Smooth muscle cell (in vitro differentiated cells): ENCODE measurements around the gene XIRP2. TPM values are rescaled to one million over a fixed set of nuclear protein-coding genes. Genes with fewer than 3 reads are reported as not detected.

Experiments used
- DNase-seq: peaks from one replicate; lab custom pipeline; 2025; ENCODE audit not compliant: unreplicated experiment; lab: John Stamatoyannopoulos, UW
- H2AFZ ChIP-seq: fragments of 200-600 bp; sonication (generic); 2 replicates; pipeline ENCODE4 v1.6.0; 2016; ENCODE audit warnings: antibody characterized with exemption, low read depth, mild to moderate bottlenecking
- H3F3A ChIP-seq: fragments of 200-600 bp; sonication (generic); 2 replicates; pipeline ENCODE4 v1.6.0; 2017; ENCODE audit warnings: antibody characterized with exemption, low read depth
- H3K27ac ChIP-seq: fragments of 200-600 bp; sonication (generic); 2 replicates; pipeline ENCODE4 v1.5.1; 2016; ENCODE audit warnings: low read depth, mild to moderate bottlenecking
- H3K27me3 ChIP-seq: fragments of 200-600 bp; sonication (generic); 2 replicates; pipeline ENCODE4 v1.6.1; 2016; ENCODE audit warnings: low read depth, mild to moderate bottlenecking
- H3K36me3 ChIP-seq: fragments of 200-600 bp; sonication (generic); 2 replicates; pipeline ENCODE4 v1.5.1; 2016; ENCODE audit warnings: low read depth
- H3K4me1 ChIP-seq: fragments of 200-600 bp; sonication (generic); 2 replicates; pipeline ENCODE4 v1.5.1; 2016; ENCODE audit warnings: low read depth
- H3K4me2 ChIP-seq: fragments of 200-600 bp; sonication (generic); 2 replicates; pipeline ENCODE4 v1.6.0; 2016; ENCODE audit warnings: mild to moderate bottlenecking
- H3K4me3 ChIP-seq: fragments of 200-600 bp; sonication (generic); 2 replicates; pipeline ENCODE4 v1.5.1; 2016; ENCODE audit warnings: mild to moderate bottlenecking
- H3K79me2 ChIP-seq: fragments of 200-600 bp; sonication (generic); 2 replicates; pipeline ENCODE4 v1.6.0; 2016; ENCODE audit warnings: low read depth, mild to moderate bottlenecking
- H3K9ac ChIP-seq: fragments of 200-600 bp; sonication (generic); 2 replicates; pipeline ENCODE4 v1.6.0; 2016; ENCODE audit warnings: low read depth
- H3K9me3 ChIP-seq: fragments of 200-600 bp; sonication (generic); replicated peaks from 2 replicates; pipeline ENCODE4 v1.5.1; 2016; ENCODE audit warnings: low read depth
- H4K20me1 ChIP-seq: fragments of 200-600 bp; sonication (generic); 2 replicates; pipeline ENCODE4 v1.6.0; 2016; ENCODE audit warnings: low read depth
- CTCF ChIP-seq: fragments of 200-600 bp; sonication (generic); IDR thresholded peaks from 2 replicates; pipeline ENCODE4 v1.5.1; 2017; ENCODE audit warnings: borderline replicate concordance, mild to moderate bottlenecking, antibody characterized with exemption; ENCODE audit not compliant: insufficient read depth, poor library complexity, severe bottlenecking
- WGBS: methylation state at CpG from one replicate; pipeline ENCODE4 v1.1.7; 2016; ENCODE audit warnings: low lambda C conversion rate; 5-methylcytosine and 5-hydroxymethylcytosine counted together
- polyA plus RNA-seq: library from polyadenylated mRNA; unstranded; fragments of >200 nt; fragmentation: Nextera tagmentation; extraction: Ambion mirVana; gene quantifications from 2 replicates; pipeline ENCODE4 v1.2.1, GENCODE V29; 2016
- total RNA-seq: library from RNA; depleted of rRNA; stranded (reverse); fragments of >200 nt; gene quantifications from 2 replicates; pipeline ENCODE4 v1.2.3, GENCODE V29; 2014

Gene XIRP2
- total and polyA plus RNA-seq, 2 experiments from 2014 or later: not detected

GRCh38 chr2:166994588-166995336, 106.5 kb downstream of the XIRP2 start:
- no peaks in the 10 kb centered on the region for H4K20me1 ChIP-seq

GRCh38 chr2:166996465-166996864, 108.2 kb downstream of the XIRP2 start:
- 82% methylated on average over 5 of the region's 5 CpGs for WGBS
- Histone ChIP-seq H3K79me2 (no peaks in the 10 kb centered on the region), H3K9me3 (no peaks in the 10 kb centered on the region), H3K4me1 (no peaks in the 10 kb centered on the region), H3F3A (no peaks in the 10 kb centered on the region), H3K27me3 (no peaks in the 10 kb centered on the region), H4K20me1 (no peaks in the 10 kb centered on the region), H3K4me2 (no peak overlapping the region), H3K36me3 (no peaks in the 10 kb centered on the region), H3K27ac (no peak overlapping the region), H2AFZ (no peak overlapping the region), H3K4me3 (no peak overlapping the region), H3K9ac (no peak overlapping the region)
- no peak for DNase-seq
- TF ChIP-seq CTCF: no peak

More at GRCh38 chr2:166994588-166995336, 106.5 kb downstream of the XIRP2 start:
- no peak overlapping the region for H3K4me2 ChIP-seq
- H3K9me3 ChIP-seq: no peaks in the 10 kb centered on the region
- no peak overlapping the region for H3K4me3 ChIP-seq
- H3K27ac ChIP-seq: no peak overlapping the region
- TF ChIP-seq CTCF: no peak
- no peaks in the 10 kb centered on the region for H3K36me3 ChIP-seq
- H3K4me1 ChIP-seq: no peaks in the 10 kb centered on the region
- H3K79me2 ChIP-seq: no peaks in the 10 kb centered on the region
- WGBS: 91% methylated on average over 12 of the region's 12 CpGs
- H2AFZ ChIP-seq: no peak overlapping the region
- no peak for DNase-seq
- H3K9ac ChIP-seq: no peak overlapping the region
- H3F3A ChIP-seq: no peaks in the 10 kb centered on the region
- no peaks in the 10 kb centered on the region for H3K27me3 ChIP-seq

GRCh38 chr2:167001165-167001564, 112.9 kb downstream of the XIRP2 start:
- H3K9ac ChIP-seq: no peak overlapping the region
- H2AFZ ChIP-seq: no peak overlapping the region
- no peaks in the 10 kb centered on the region for H3K79me2 ChIP-seq
- H4K20me1 ChIP-seq: no peaks in the 10 kb centered on the region
- no peaks in the 10 kb centered on the region for H3F3A ChIP-seq
- no peaks in the 10 kb centered on the region for H3K27me3 ChIP-seq
- H3K36me3 ChIP-seq: no peaks in the 10 kb centered on the region
- no peak overlapping the region for H3K4me3 ChIP-seq
- no peak overlapping the region for H3K4me2 ChIP-seq
- no peak for DNase-seq
- H3K4me1 ChIP-seq: no peaks in the 10 kb centered on the region
- H3K9me3 ChIP-seq: no peaks in the 10 kb centered on the region
- no peak overlapping the region for H3K27ac ChIP-seq
- 87% methylated on average over 4 of the region's 4 CpGs for WGBS
- no peak for TF ChIP-seq CTCF

- Histone ChIP-seq H3K9ac (no peak overlapping the region), H3K4me3 (no peak overlapping the region), H3K4me2 (no peak overlapping the region), H3K9me3 (no peaks in the 10 kb centered on the region), H4K20me1 (no peaks in the 10 kb centered on the region), H3F3A (no peaks in the 10 kb centered on the region), H3K79me2 (no peaks in the 10 kb centered on the region), H3K27me3 (no peaks in the 10 kb centered on the region), H3K27ac (no peak overlapping the region), H3K36me3 (no peaks in the 10 kb centered on the region), H2AFZ (no peak overlapping the region), H3K4me1 (no peaks in the 10 kb centered on the region)
- no peak for TF ChIP-seq CTCF
- no peak for DNase-seq
Observed at GRCh38 chr2:167005096-167005495, 116.8 kb downstream of the XIRP2 start.
